H4 (cell line): ENCODE data around the gene CPN2. TPM values are rescaled to one million over a fixed set of nuclear protein-coding genes. Genes with fewer than 3 reads are reported as not detected.

Source experiments
- DNase-seq: peaks from one replicate; pipeline ENCODE4 v3.0.0-alpha.2; 2015; ENCODE audit warnings: low spot score
- total RNA-seq: library from RNA; depleted of rRNA; stranded (reverse); fragments of >200 nt; shearing (Covaris generic); gene quantifications from 2 replicates; pipeline ENCODE4 v1.2.3, GENCODE V29; 2014

CPN2 gene
- total RNA-seq, 1 experiment from 2014 or later, result not detected

- no peak for DNase-seq
Observed at GRCh38 chr3:194352667-194353246, 1.6 kb upstream of the CPN2 start.

- no peak for DNase-seq
Observed at GRCh38 chr3:194351952-194352536, 916 bp upstream of the CPN2 start.

- no peak for DNase-seq
Observed at GRCh38 chr3:194350726-194351071, 429 bp downstream of the CPN2 start.

GRCh38 chr3:194348354-194348753 lies 2.8 kb downstream of the CPN2 start:
- no peak for DNase-seq

- no peak for DNase-seq
Observed at GRCh38 chr3:194346621-194347020, 4.5 kb downstream of the CPN2 start.

- DNase-seq, result no peak
Observed at GRCh38 chr3:194346035-194346434, 5.1 kb downstream of the CPN2 start.

- DNase-seq, result peak; percentile 54
Observed at GRCh38 chr3:194344012-194344411, 7.1 kb downstream of the CPN2 start.

- DNase-seq, result no peak
Observed at GRCh38 chr3:194343561-194343893, 7.6 kb downstream of the CPN2 start.

- DNase-seq, result no peak
Observed at GRCh38 chr3:194342861-194343560, 8.1 kb downstream of the CPN2 start.

- DNase-seq, result no peak
Observed at GRCh38 chr3:194340757-194341400, 10.2 kb downstream of the CPN2 start.

GRCh38 chr3:194339840-194340239 lies 11.3 kb downstream of the CPN2 start:
- no peak for DNase-seq

GRCh38 chr3:194339356-194339755 lies 11.8 kb downstream of the CPN2 start:
- no peak for DNase-seq

- no peak for DNase-seq
Observed at GRCh38 chr3:194337965-194338753, 13.0 kb downstream of the CPN2 start.

GRCh38 chr3:194336601-194337355 lies 14.3 kb downstream of the CPN2 start:
- no peak for DNase-seq

GRCh38 chr3:194333981-194334320 lies 17.2 kb downstream of the CPN2 start:
- DNase-seq, result no peak

GRCh38 chr3:194333212-194333980 lies 17.7 kb downstream of the CPN2 start:
- peak; percentile 81 for DNase-seq

GRCh38 chr3:194332858-194333211 lies 18.3 kb downstream of the CPN2 start:
- no peak for DNase-seq

- no peak for DNase-seq
Observed at GRCh38 chr3:194330579-194330978, 20.5 kb downstream of the CPN2 start.

GRCh38 chr3:194330160-194330559 lies 21.0 kb downstream of the CPN2 start:
- DNase-seq, result no peak

GRCh38 chr3:194329583-194329965 lies 21.6 kb downstream of the CPN2 start:
- DNase-seq, result no peak
